GM23248 (cell line): ENCODE data around the gene ZSWIM6. TPM values are rescaled to one million over a fixed set of nuclear protein-coding genes. Genes with fewer than 3 reads are reported as not detected.

Experiments
- DNase-seq: peaks from one replicate; pipeline ENCODE4 v3.0.0-alpha.2; 2015
- H2AFZ ChIP-seq: fragments of 200-600 bp; sonication (generic); 2 replicates; pipeline ENCODE4 v1.6.1; 2016; ENCODE audit warnings: antibody characterized with exemption
- H3F3A ChIP-seq: fragments of 200-600 bp; sonication (generic); 2 replicates; pipeline ENCODE4 v1.6.1; 2016; ENCODE audit warnings: mild to moderate bottlenecking, antibody characterized with exemption, mixed run types; ENCODE audit not compliant: insufficient read depth
- H3K27ac ChIP-seq: fragments of 200-600 bp; sonication (generic); 2 replicates; pipeline ENCODE4 v1.5.1; 2016; ENCODE audit warnings: mild to moderate bottlenecking
- H3K27me3 ChIP-seq: fragments of 200-600 bp; sonication (generic); replicated peaks from 2 replicates; pipeline ENCODE4 v1.6.1; 2016; ENCODE audit warnings: mild to moderate bottlenecking; ENCODE audit not compliant: insufficient read depth
- H3K36me3 ChIP-seq: fragments of 200-600 bp; sonication (generic); 2 replicates; pipeline ENCODE4 v1.6.1; 2016; ENCODE audit warnings: low read depth, mild to moderate bottlenecking
- H3K4me1 ChIP-seq: fragments of 200-600 bp; sonication (generic); 2 replicates; pipeline ENCODE4 v1.6.1; 2016; ENCODE audit warnings: mild to moderate bottlenecking; ENCODE audit not compliant: insufficient read depth
- H3K4me2 ChIP-seq: fragments of 200-600 bp; sonication (generic); one replicate; pipeline ENCODE4 v1.6.1; 2016; ENCODE audit warnings: mild to moderate bottlenecking; ENCODE audit not compliant: unreplicated experiment
- H3K4me3 ChIP-seq: fragments of 200-600 bp; sonication (generic); 2 replicates; pipeline ENCODE4 v1.5.1; 2016; ENCODE audit warnings: mild to moderate bottlenecking
- H3K79me2 ChIP-seq: fragments of 200-600 bp; sonication (generic); 2 replicates; pipeline ENCODE4 v1.6.1; 2016; ENCODE audit warnings: mild to moderate bottlenecking; ENCODE audit not compliant: insufficient read depth
- H3K9ac ChIP-seq: fragments of 200-600 bp; sonication (generic); 2 replicates; pipeline ENCODE4 v1.6.1; 2016; ENCODE audit warnings: mild to moderate bottlenecking
- H3K9me2 ChIP-seq: fragments of 200-600 bp; sonication (generic); 2 replicates; pipeline ENCODE4 v1.6.1; 2016; ENCODE audit warnings: mixed run types, mild to moderate bottlenecking, moderate library complexity; ENCODE audit not compliant: insufficient read depth
- H3K9me3 ChIP-seq: fragments of 200-600 bp; sonication (generic); one replicate; pipeline ENCODE4 v1.6.1; 2017; ENCODE audit warnings: low read depth
- H4K20me1 ChIP-seq: fragments of 200-600 bp; sonication (generic); 2 replicates; pipeline ENCODE4 v1.6.0; 2016; ENCODE audit not compliant: insufficient read depth
- EZH2 ChIP-seq: fragments of 200-600 bp; sonication (generic); IDR thresholded peaks from 2 replicates; pipeline ENCODE4 v1.6.1; 2018; ENCODE audit warnings: antibody characterized with exemption, mild to moderate bottlenecking; ENCODE audit not compliant: insufficient read depth, poor library complexity, severe bottlenecking
- EZH2phosphoT487 ChIP-seq: fragments of 200-600 bp; sonication (generic); IDR thresholded peaks from 2 replicates; pipeline ENCODE4 v1.6.1; 2018; ENCODE audit warnings: antibody characterized with exemption, moderate library complexity, mild to moderate bottlenecking, low read depth; ENCODE audit not compliant: insufficient read depth
- WGBS, 2 experiments: methylation state at CpG; one replicate each; pipeline ENCODE4 v1.1.6; 2015 to 2017; ENCODE audit warnings: low lambda C conversion rate in 2 of 2, low coverage in 1 of 2; ENCODE audit errors: missing lambda C conversion rate in 2 of 2; 5-methylcytosine and 5-hydroxymethylcytosine counted together
- in situ Hi-C: fragments of 300-500 bp; cut with MboI; formaldehyde crosslinking; loops from 2 replicates; pipeline ENCODE4 v1.15.0; 2020
- polyA plus RNA-seq: library from polyadenylated mRNA; unstranded; fragments of >200 nt; fragmentation: Nextera tagmentation; extraction: Ambion mirVana; gene quantifications from 2 replicates; pipeline ENCODE4 v1.2.1, GENCODE V29; 2016
- total RNA-seq: library from RNA; depleted of rRNA; stranded (reverse); fragments of >200 nt; shearing (Covaris generic); gene quantifications from 2 replicates; pipeline ENCODE4 v1.2.3, GENCODE V29; 2014

ZSWIM6 gene
- total and polyA plus RNA-seq, 2 experiments from 2014 or later = 1.5 to 4.8 TPM

DNA sequence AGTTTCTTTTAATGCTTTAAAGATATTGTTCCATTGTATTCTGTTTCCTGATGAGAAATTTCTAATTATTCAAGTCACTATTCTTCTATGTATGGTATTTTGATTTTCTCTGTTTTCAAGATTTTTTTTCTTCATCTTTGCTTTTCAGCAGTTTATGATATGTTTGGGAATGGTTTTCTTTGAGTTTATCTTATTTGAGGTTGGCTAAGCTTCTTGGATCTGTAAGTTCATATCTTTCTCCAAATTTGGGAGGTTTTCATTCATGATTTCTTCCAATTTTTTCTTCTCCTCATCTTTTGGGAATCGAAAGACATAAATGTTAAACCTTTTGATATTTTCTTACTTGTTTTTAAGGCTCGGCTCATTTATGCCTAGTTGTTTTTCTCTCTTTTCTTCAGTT lies 184.9 kb downstream of the ZSWIM6 start:
- H3K4me3 ChIP-seq = no peak overlapping the region
- in situ Hi-C loops = no loop called here
- H3K36me3 ChIP-seq = peaks cover 3% of the 10 kb centered on the region; the same call in 1 of the 2 replicates
- no peak overlapping the region for H3K27ac ChIP-seq
- no peaks in the 10 kb centered on the region for H3F3A ChIP-seq
- H3K79me2 ChIP-seq = peaks cover 79% of the 10 kb centered on the region
- peaks cover 9% of the 10 kb centered on the region; the same call in 1 of the 2 replicates for H4K20me1 ChIP-seq
- TF ChIP-seq EZH2 (no peak), EZH2phosphoT487 (no peak)
- H3K9me3 ChIP-seq = no peaks in the 10 kb centered on the region
- H3K9me2 ChIP-seq = no peaks in the 10 kb centered on the region
- DNase-seq = no peak
- no peaks in the 10 kb centered on the region for H3K27me3 ChIP-seq
- H3K4me2 ChIP-seq = no peak overlapping the region
- no peak overlapping the region for H3K9ac ChIP-seq
- H3K4me1 ChIP-seq = no peaks in the 10 kb centered on the region
- no peak overlapping the region for H2AFZ ChIP-seq
- 98% methylated on average over 2 of the region's 2 CpGs for WGBS, 2 experiments

DNA sequence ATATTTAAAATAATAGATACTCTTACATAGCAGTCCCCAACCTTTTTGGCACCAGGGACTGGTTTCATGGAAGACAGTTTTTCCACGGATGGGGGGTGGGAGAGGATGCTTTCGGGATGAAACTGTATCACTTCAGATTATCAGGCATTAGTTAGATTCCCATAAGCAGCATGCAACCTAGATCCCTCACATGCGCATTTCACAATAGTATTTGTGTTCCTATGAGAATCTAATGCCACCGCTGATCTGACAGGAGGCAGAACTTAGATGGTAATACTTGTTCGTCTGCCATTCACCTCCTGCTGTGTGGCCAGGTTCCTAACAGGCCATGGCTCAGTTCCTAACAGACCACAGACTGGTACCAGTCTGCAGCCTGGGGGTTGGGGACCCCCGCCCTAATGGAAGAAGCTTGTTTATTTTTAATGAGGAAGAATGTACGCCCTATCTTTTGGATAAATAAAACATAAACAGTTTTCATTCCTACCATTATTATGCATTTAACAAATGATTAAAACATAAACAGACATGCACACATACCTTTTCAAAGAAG lies 187.7 kb downstream of the ZSWIM6 start:
- in situ Hi-C loops = no loop called here
- H3K79me2 ChIP-seq = peaks cover 59% of the 10 kb centered on the region
- H2AFZ ChIP-seq = no peak overlapping the region
- no peaks in the 10 kb centered on the region for H3K27me3 ChIP-seq
- no peak overlapping the region for H3K4me3 ChIP-seq
- no peaks in the 10 kb centered on the region for H3K9me3 ChIP-seq
- no peaks in the 10 kb centered on the region for H3K4me1 ChIP-seq
- no peak overlapping the region for H3K4me2 ChIP-seq
- 97 to 98% methylated on average over 7 of the region's 7 CpGs for WGBS, 2 experiments
- no peaks in the 10 kb centered on the region for H3F3A ChIP-seq
- no peaks in the 10 kb centered on the region for H3K9me2 ChIP-seq
- H4K20me1 ChIP-seq = no peaks in the 10 kb centered on the region
- TF ChIP-seq EZH2phosphoT487 (no peak), EZH2 (no peak)
- H3K9ac ChIP-seq = no peak overlapping the region
- DNase-seq = no peak
- H3K27ac ChIP-seq = no peak overlapping the region
- peaks cover 8% of the 10 kb centered on the region; the same call in 1 of the 2 replicates for H3K36me3 ChIP-seq

DNA sequence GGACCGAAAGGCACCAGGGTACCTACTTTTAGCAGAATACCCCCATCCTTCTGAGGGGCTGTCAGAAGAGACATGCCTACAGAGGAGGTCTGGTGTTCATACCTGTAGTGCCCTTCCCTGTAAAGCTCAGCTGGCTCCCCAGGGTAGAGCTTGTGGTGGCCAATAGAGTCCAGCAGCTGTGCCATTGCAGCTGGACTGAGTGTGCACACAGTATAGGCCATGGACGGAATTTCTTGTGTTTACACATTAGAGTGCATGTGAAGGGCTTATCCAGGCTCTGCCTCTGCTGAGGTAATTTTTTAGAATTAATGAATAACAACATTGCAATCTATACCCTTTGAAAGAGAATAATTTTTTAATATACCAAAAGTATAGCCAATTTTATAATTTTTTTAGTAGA lies 191.0 kb downstream of the ZSWIM6 start:
- no peak overlapping the region for H3K9ac ChIP-seq
- H3K4me3 ChIP-seq = no peak overlapping the region
- no peaks in the 10 kb centered on the region for H3K4me1 ChIP-seq
- H3K27ac ChIP-seq = no peak overlapping the region
- in situ Hi-C loops = no loop called here
- DNase-seq = no peak
- no peaks in the 10 kb centered on the region for H4K20me1 ChIP-seq
- no peaks in the 10 kb centered on the region for H3K27me3 ChIP-seq
- no peak overlapping the region for H3K4me2 ChIP-seq
- H3F3A ChIP-seq = no peaks in the 10 kb centered on the region
- H3K36me3 ChIP-seq = peaks cover 15% of the 10 kb centered on the region; the same call in 1 of the 2 replicates
- 100% methylated on average over 2 of the region's 2 CpGs for WGBS, 2 experiments
- peaks cover 38% of the 10 kb centered on the region for H3K79me2 ChIP-seq
- H2AFZ ChIP-seq = no peak overlapping the region
- H3K9me3 ChIP-seq = no peaks in the 10 kb centered on the region
- H3K9me2 ChIP-seq = no peaks in the 10 kb centered on the region
- no peak for TF ChIP-seq EZH2
- no peak for TF ChIP-seq EZH2phosphoT487

DNA sequence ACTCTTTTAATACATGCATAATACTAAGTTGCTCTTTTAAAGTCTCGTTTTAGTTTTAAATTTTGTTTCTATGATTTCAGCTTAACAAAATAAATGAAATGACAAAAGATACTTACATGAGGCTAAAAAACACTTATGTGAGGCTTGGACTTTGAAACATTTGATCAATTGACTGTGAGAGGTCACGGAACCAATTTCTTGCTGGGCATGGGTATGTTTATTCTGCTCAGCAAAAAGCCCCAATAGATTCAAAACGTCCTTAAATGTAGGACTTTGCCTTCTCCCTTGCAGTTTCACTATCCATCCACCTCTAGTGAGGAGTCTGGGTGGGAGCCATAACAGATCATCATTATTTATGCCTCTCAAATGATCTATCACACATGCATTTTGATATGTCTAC lies 191.9 kb downstream of the ZSWIM6 start:
- H4K20me1 ChIP-seq = no peaks in the 10 kb centered on the region
- no peaks in the 10 kb centered on the region for H3K4me1 ChIP-seq
- no peaks in the 10 kb centered on the region for H3F3A ChIP-seq
- no peaks in the 10 kb centered on the region for H3K9me3 ChIP-seq
- in situ Hi-C loops = no loop called here
- no peak overlapping the region for H3K9ac ChIP-seq
- peaks cover 15% of the 10 kb centered on the region; the same call in 1 of the 2 replicates for H3K36me3 ChIP-seq
- H2AFZ ChIP-seq = no peak overlapping the region
- WGBS, 2 experiments = 92 to 96% methylated on average over 3 of the region's 3 CpGs
- H3K27me3 ChIP-seq = no peaks in the 10 kb centered on the region
- no peak for DNase-seq
- peaks cover 37% of the 10 kb centered on the region for H3K79me2 ChIP-seq
- no peak for TF ChIP-seq EZH2
- no peak for TF ChIP-seq EZH2phosphoT487
- H3K27ac ChIP-seq = no peak overlapping the region
- H3K4me3 ChIP-seq = no peak overlapping the region
- H3K4me2 ChIP-seq = no peak overlapping the region
- no peaks in the 10 kb centered on the region for H3K9me2 ChIP-seq
